ENCODE results near the gene ELP4. TPM values are rescaled to one million over a fixed set of nuclear protein-coding genes. Genes with fewer than 3 reads are reported as not detected.

Gene ELP4
- total and polyA plus RNA-seq, 2 experiments from 2014 or later = 16.2 to 20.1 TPM

GRCh38 chr11:31790649-31791048, 281.1 kb downstream of the ELP4 start:
- in situ Hi-C loops (cut with MboI) = no loop called here
- no peaks in the 10 kb centered on the region for H3K36me3 ChIP-seq (ENCODE audit: low read depth)
- H3K4me3 ChIP-seq = no peak overlapping the region
- H2AFZ ChIP-seq = no peak overlapping the region
- H3K9ac ChIP-seq = no peak overlapping the region
- no peaks in the 10 kb centered on the region for H3F3A ChIP-seq (ENCODE audit: insufficient read depth)
- H3K9me3 ChIP-seq (ENCODE audit: low read depth) = no peaks in the 10 kb centered on the region
- H4K20me1 ChIP-seq (ENCODE audit: insufficient read depth) = no peaks in the 10 kb centered on the region
- H3K27ac ChIP-seq = no peak overlapping the region
- 72 to 78% methylated on average over 7 of the region's 7 CpGs for WGBS, 2 experiments (ENCODE audit: low coverage in 1 of 2, low lambda C conversion rate in 2 of 2, missing lambda C conversion rate in 2 of 2)
- TF ChIP-seq EZH2 (IDR thresholded peaks at IDR 0.05; ENCODE audit: insufficient read depth, poor library complexity, severe bottlenecking) = no peak
- no peak for TF ChIP-seq EZH2phosphoT487 (IDR thresholded peaks at IDR 0.05; ENCODE audit: insufficient read depth, low read depth)
- no peaks in the 10 kb centered on the region for H3K9me2 ChIP-seq (ENCODE audit: insufficient read depth)
- H3K79me2 ChIP-seq (ENCODE audit: insufficient read depth) = no peaks in the 10 kb centered on the region
- no peak overlapping the region for H3K4me2 ChIP-seq (ENCODE audit: unreplicated experiment)
- DNase-seq = no peak
- no peaks in the 10 kb centered on the region for H3K27me3 ChIP-seq (replicated peaks; ENCODE audit: insufficient read depth)
- no peaks in the 10 kb centered on the region for H3K4me1 ChIP-seq (ENCODE audit: insufficient read depth)

GRCh38 chr11:31792036-31792435, 282.5 kb downstream of the ELP4 start:
- Histone ChIP-seq H2AFZ (no peak overlapping the region), H3K9ac (no peak overlapping the region), H3K27me3 (replicated peaks; ENCODE audit: insufficient read depth) (peaks cover under 1% of the 10 kb centered on the region; the same call in 1 of the 2 replicates), H3K79me2 (ENCODE audit: insufficient read depth) (no peaks in the 10 kb centered on the region), H3K9me3 (ENCODE audit: low read depth) (no peaks in the 10 kb centered on the region), H3K4me2 (ENCODE audit: unreplicated experiment) (no peak overlapping the region), H3K36me3 (ENCODE audit: low read depth) (no peaks in the 10 kb centered on the region), H3K9me2 (ENCODE audit: insufficient read depth) (no peaks in the 10 kb centered on the region), H3K4me1 (ENCODE audit: insufficient read depth) (no peaks in the 10 kb centered on the region), H3K4me3 (no peak overlapping the region), H4K20me1 (ENCODE audit: insufficient read depth) (no peaks in the 10 kb centered on the region), H3K27ac (no peak overlapping the region), H3F3A (ENCODE audit: insufficient read depth) (no peaks in the 10 kb centered on the region)
- DNase-seq = no peak
- 6% methylated on average over 2 of the region's 2 CpGs for WGBS, 2 experiments (ENCODE audit: low coverage in 1 of 2, low lambda C conversion rate in 2 of 2, missing lambda C conversion rate in 2 of 2)
- in situ Hi-C loops (cut with MboI) = no loop called here
- TF ChIP-seq EZH2 (IDR thresholded peaks at IDR 0.05; ENCODE audit: insufficient read depth, poor library complexity, severe bottlenecking) (no peak), EZH2phosphoT487 (IDR thresholded peaks at IDR 0.05; ENCODE audit: insufficient read depth, low read depth) (no peak)

- H3K4me3 ChIP-seq = no peak overlapping the region
- H3F3A ChIP-seq (ENCODE audit: insufficient read depth) = no peaks in the 10 kb centered on the region
- H3K9ac ChIP-seq = no peak overlapping the region
- TF ChIP-seq EZH2 (IDR thresholded peaks at IDR 0.05; ENCODE audit: insufficient read depth, poor library complexity, severe bottlenecking) = no peak
- peaks cover 4% of the 10 kb centered on the region for H3K27me3 ChIP-seq (replicated peaks; ENCODE audit: insufficient read depth)
- in situ Hi-C loops (cut with MboI) = no loop called here
- H3K9me2 ChIP-seq (ENCODE audit: insufficient read depth) = no peaks in the 10 kb centered on the region
- 41 to 51% methylated on average over 2 of the region's 2 CpGs for WGBS, 2 experiments (ENCODE audit: low coverage in 1 of 2, low lambda C conversion rate in 2 of 2, missing lambda C conversion rate in 2 of 2)
- no peak overlapping the region for H2AFZ ChIP-seq
- H4K20me1 ChIP-seq (ENCODE audit: insufficient read depth) = no peaks in the 10 kb centered on the region
- H3K79me2 ChIP-seq (ENCODE audit: insufficient read depth) = no peaks in the 10 kb centered on the region
- no peak overlapping the region for H3K27ac ChIP-seq
- no peak for DNase-seq
- H3K36me3 ChIP-seq (ENCODE audit: low read depth) = no peaks in the 10 kb centered on the region
- H3K4me1 ChIP-seq (ENCODE audit: insufficient read depth) = no peaks in the 10 kb centered on the region
- H3K4me2 ChIP-seq (ENCODE audit: unreplicated experiment) = no peak overlapping the region
- no peaks in the 10 kb centered on the region for H3K9me3 ChIP-seq (ENCODE audit: low read depth)
These were observed 282.9 kb downstream of the ELP4 start for GRCh38 chr11:31792456-31792855.

GRCh38 chr11:31793264-31793663, 283.7 kb downstream of the ELP4 start:
- H3K9me3 ChIP-seq (ENCODE audit: low read depth) = no peaks in the 10 kb centered on the region
- no peak overlapping the region for H3K27ac ChIP-seq
- WGBS, 2 experiments (ENCODE audit: low coverage in 1 of 2, low lambda C conversion rate in 2 of 2, missing lambda C conversion rate in 2 of 2) = 89 to 92% methylated on average over 10 of the region's 10 CpGs
- no peak for TF ChIP-seq EZH2 (IDR thresholded peaks at IDR 0.05; ENCODE audit: insufficient read depth, poor library complexity, severe bottlenecking)
- TF ChIP-seq EZH2phosphoT487 (IDR thresholded peaks at IDR 0.05; ENCODE audit: insufficient read depth, low read depth) = no peak
- no peaks in the 10 kb centered on the region for H3K9me2 ChIP-seq (ENCODE audit: insufficient read depth)
- no peak overlapping the region for H3K9ac ChIP-seq
- in situ Hi-C loops (cut with MboI) = no loop called here
- no peaks in the 10 kb centered on the region for H3F3A ChIP-seq (ENCODE audit: insufficient read depth)
- peaks cover 12% of the 10 kb centered on the region for H3K27me3 ChIP-seq (replicated peaks; ENCODE audit: insufficient read depth)
- H3K4me3 ChIP-seq = no peak overlapping the region
- H2AFZ ChIP-seq = no peak overlapping the region
- no peaks in the 10 kb centered on the region for H4K20me1 ChIP-seq (ENCODE audit: insufficient read depth)
- no peaks in the 10 kb centered on the region for H3K4me1 ChIP-seq (ENCODE audit: insufficient read depth)
- no peak for DNase-seq
- H3K36me3 ChIP-seq (ENCODE audit: low read depth) = no peaks in the 10 kb centered on the region
- H3K4me2 ChIP-seq (ENCODE audit: unreplicated experiment) = no peak overlapping the region
- H3K79me2 ChIP-seq (ENCODE audit: insufficient read depth) = no peaks in the 10 kb centered on the region

GRCh38 chr11:31794548-31794947, 285.0 kb downstream of the ELP4 start:
- Histone ChIP-seq H3K27ac (no peak overlapping the region), H3K36me3 (ENCODE audit: low read depth) (no peaks in the 10 kb centered on the region), H3F3A (ENCODE audit: insufficient read depth) (no peaks in the 10 kb centered on the region), H3K9me2 (ENCODE audit: insufficient read depth) (no peaks in the 10 kb centered on the region), H3K27me3 (replicated peaks; ENCODE audit: insufficient read depth) (peaks cover 25% of the 10 kb centered on the region), H2AFZ (no peak overlapping the region), H3K4me1 (ENCODE audit: insufficient read depth) (no peaks in the 10 kb centered on the region), H4K20me1 (ENCODE audit: insufficient read depth) (no peaks in the 10 kb centered on the region), H3K9ac (no peak overlapping the region), H3K79me2 (ENCODE audit: insufficient read depth) (no peaks in the 10 kb centered on the region), H3K4me2 (ENCODE audit: unreplicated experiment) (no peak overlapping the region), H3K4me3 (no peak overlapping the region), H3K9me3 (ENCODE audit: low read depth) (no peaks in the 10 kb centered on the region)
- TF ChIP-seq EZH2phosphoT487 (IDR thresholded peaks at IDR 0.05; ENCODE audit: insufficient read depth, low read depth) (no peak), EZH2 (IDR thresholded peaks at IDR 0.05; ENCODE audit: insufficient read depth, poor library complexity, severe bottlenecking) (no peak)
- DNase-seq = no peak
- WGBS, 2 experiments (ENCODE audit: low coverage in 1 of 2, low lambda C conversion rate in 2 of 2, missing lambda C conversion rate in 2 of 2) = 81 to 83% methylated on average over 4 of the region's 4 CpGs
- in situ Hi-C loops (cut with MboI) = no loop called here

Measured in GM23248 (cell line).